ENCODE measurements around the gene ASAP2.

DNA sequence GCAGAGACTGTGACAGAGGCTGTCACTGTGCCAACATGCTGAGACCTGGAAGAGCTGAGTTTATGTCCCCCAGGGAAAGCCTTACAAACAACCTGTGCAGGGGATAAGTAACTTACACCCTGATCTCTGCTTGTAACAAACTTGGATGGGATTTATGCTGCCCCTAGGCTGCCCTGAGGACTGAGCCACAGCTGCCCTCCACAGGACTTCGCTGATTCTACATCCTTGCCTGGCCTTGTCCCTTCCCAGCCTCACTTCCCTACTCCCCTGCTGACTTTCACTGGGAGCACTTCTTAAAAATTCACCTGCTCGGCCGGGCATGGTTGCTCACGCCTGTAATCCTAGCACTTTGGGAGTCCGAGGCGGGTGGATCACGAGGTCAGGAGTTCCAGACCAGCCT is 45.9 kb upstream of the ASAP2 start:
- TF ChIP-seq, protein P1, sequence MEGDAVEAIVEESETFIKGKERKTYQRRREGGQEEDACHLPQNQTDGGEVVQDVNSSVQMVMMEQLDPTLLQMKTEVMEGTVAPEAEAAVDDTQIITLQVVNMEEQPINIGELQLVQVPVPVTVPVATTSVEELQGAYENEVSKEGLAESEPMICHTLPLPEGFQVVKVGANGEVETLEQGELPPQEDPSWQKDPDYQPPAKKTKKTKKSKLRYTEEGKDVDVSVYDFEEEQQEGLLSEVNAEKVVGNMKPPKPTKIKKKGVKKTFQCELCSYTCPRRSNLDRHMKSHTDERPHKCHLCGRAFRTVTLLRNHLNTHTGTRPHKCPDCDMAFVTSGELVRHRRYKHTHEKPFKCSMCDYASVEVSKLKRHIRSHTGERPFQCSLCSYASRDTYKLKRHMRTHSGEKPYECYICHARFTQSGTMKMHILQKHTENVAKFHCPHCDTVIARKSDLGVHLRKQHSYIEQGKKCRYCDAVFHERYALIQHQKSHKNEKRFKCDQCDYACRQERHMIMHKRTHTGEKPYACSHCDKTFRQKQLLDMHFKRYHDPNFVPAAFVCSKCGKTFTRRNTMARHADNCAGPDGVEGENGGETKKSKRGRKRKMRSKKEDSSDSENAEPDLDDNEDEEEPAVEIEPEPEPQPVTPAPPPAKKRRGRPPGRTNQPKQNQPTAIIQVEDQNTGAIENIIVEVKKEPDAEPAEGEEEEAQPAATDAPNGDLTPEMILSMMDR (conservative IDR thresholded peaks at IDR 0.05; ENCODE audit: low read length) = no peak
- TF ChIP-seq EZH2phosphoT487 (IDR thresholded peaks at IDR 0.05; ENCODE audit: borderline replicate concordance, low read depth, low read length) = no peak
